Liver (tissue), 3 donors: ENCODE data around the gene FBXO48.

Experiments used
- FOXA2 ChIP-seq: IDR thresholded peaks from 2 replicates; pipeline ENCODE4 v1.6.1; 2016; ENCODE audit warnings: antibody characterized with exemption
- GABPA ChIP-seq, 2 donors: IDR thresholded peaks in 1 of 2; conservative IDR thresholded peaks in 1 of 2; 2 replicates each; pipeline ENCODE4 v1.6.1; 2016; ENCODE audit warnings: antibody characterized with exemption in 2 of 2, mild to moderate bottlenecking in 1 of 2, moderate library complexity in 1 of 2
- NR2F2 ChIP-seq: IDR thresholded peaks from 2 replicates; pipeline ENCODE4 v1.6.1; 2016; ENCODE audit warnings: antibody characterized with exemption
- RAD21 ChIP-seq, 2 donors: IDR thresholded peaks; 2 replicates each; pipeline ENCODE4 v1.6.1; 2016; ENCODE audit warnings: antibody characterized with exemption in 2 of 2, mild to moderate bottlenecking in 2 of 2
- TAF1 ChIP-seq: conservative IDR thresholded peaks from 2 replicates; pipeline ENCODE4 v1.6.1; 2016; ENCODE audit warnings: antibody characterized with exemption, mild to moderate bottlenecking
- YY1 ChIP-seq: IDR thresholded peaks from 2 replicates; pipeline ENCODE4 v1.6.1; 2016; ENCODE audit warnings: antibody characterized with exemption, mild to moderate bottlenecking
- TF ChIP-seq, protein P1 (sequence below): fragments of 150-350 bp; IDR thresholded peaks from 2 replicates; pipeline ENCODE4 v1.5.1; 2017; ENCODE audit warnings: improper control_type of control experiment, low read depth, low read length; ENCODE audit not compliant: missing input control
- TF ChIP-seq, protein P2 (sequence below): IDR thresholded peaks from 2 replicates; pipeline ENCODE4 v1.6.1; 2016; ENCODE audit warnings: antibody characterized with exemption, mild to moderate bottlenecking
- TF ChIP-seq, protein P3 (sequence below): IDR thresholded peaks from 2 replicates; pipeline ENCODE4 v1.6.1; 2016; ENCODE audit warnings: antibody characterized with exemption
- TF ChIP-seq, protein P4 (sequence below): IDR thresholded peaks from 2 replicates; pipeline ENCODE4 v1.6.1; 2016; ENCODE audit warnings: antibody characterized with exemption
- donor health status: healthy.
- donor health status: healthy.

DNA sequence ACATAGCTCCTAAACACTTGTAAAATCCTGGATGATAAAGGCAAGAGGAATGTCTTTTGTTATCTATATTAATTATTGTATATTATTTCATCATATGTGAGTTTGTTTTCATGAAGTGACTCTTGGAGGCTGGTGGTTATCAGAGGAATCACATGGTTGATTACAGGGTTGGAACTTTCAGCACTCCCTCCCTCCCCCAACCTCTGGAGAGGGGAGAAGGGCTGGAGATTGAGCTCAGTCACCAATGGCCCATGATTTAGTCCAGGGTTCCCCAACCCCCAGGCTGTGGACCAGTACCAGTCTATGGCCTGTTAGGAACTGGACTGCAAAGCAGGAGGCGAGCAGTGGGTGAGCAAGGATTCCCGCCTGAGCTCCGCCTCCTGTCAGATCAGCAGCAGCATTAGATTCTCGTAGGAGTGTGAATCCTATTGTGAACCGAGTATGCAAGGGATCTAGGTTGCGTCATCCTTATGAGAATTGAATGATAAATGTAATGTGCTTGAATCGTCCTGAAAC is 37.7 kb downstream of the FBXO48 start:
- TF ChIP-seq GABPA (IDR thresholded peaks at IDR 0.05 in 1 of 2, conservative IDR thresholded peaks at IDR 0.05 in 1 of 2) (no peak), RAD21 (IDR thresholded peaks at IDR 0.05) (no peak), TAF1 (no peak), NR2F2 (no peak), FOXA2 (no peak), YY1 (no peak)
- TF ChIP-seq, protein P1, sequence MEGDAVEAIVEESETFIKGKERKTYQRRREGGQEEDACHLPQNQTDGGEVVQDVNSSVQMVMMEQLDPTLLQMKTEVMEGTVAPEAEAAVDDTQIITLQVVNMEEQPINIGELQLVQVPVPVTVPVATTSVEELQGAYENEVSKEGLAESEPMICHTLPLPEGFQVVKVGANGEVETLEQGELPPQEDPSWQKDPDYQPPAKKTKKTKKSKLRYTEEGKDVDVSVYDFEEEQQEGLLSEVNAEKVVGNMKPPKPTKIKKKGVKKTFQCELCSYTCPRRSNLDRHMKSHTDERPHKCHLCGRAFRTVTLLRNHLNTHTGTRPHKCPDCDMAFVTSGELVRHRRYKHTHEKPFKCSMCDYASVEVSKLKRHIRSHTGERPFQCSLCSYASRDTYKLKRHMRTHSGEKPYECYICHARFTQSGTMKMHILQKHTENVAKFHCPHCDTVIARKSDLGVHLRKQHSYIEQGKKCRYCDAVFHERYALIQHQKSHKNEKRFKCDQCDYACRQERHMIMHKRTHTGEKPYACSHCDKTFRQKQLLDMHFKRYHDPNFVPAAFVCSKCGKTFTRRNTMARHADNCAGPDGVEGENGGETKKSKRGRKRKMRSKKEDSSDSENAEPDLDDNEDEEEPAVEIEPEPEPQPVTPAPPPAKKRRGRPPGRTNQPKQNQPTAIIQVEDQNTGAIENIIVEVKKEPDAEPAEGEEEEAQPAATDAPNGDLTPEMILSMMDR: no peak
- TF ChIP-seq, protein P2, sequence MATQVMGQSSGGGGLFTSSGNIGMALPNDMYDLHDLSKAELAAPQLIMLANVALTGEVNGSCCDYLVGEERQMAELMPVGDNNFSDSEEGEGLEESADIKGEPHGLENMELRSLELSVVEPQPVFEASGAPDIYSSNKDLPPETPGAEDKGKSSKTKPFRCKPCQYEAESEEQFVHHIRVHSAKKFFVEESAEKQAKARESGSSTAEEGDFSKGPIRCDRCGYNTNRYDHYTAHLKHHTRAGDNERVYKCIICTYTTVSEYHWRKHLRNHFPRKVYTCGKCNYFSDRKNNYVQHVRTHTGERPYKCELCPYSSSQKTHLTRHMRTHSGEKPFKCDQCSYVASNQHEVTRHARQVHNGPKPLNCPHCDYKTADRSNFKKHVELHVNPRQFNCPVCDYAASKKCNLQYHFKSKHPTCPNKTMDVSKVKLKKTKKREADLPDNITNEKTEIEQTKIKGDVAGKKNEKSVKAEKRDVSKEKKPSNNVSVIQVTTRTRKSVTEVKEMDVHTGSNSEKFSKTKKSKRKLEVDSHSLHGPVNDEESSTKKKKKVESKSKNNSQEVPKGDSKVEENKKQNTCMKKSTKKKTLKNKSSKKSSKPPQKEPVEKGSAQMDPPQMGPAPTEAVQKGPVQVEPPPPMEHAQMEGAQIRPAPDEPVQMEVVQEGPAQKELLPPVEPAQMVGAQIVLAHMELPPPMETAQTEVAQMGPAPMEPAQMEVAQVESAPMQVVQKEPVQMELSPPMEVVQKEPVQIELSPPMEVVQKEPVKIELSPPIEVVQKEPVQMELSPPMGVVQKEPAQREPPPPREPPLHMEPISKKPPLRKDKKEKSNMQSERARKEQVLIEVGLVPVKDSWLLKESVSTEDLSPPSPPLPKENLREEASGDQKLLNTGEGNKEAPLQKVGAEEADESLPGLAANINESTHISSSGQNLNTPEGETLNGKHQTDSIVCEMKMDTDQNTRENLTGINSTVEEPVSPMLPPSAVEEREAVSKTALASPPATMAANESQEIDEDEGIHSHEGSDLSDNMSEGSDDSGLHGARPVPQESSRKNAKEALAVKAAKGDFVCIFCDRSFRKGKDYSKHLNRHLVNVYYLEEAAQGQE: no peak
- TF ChIP-seq, protein P3, sequence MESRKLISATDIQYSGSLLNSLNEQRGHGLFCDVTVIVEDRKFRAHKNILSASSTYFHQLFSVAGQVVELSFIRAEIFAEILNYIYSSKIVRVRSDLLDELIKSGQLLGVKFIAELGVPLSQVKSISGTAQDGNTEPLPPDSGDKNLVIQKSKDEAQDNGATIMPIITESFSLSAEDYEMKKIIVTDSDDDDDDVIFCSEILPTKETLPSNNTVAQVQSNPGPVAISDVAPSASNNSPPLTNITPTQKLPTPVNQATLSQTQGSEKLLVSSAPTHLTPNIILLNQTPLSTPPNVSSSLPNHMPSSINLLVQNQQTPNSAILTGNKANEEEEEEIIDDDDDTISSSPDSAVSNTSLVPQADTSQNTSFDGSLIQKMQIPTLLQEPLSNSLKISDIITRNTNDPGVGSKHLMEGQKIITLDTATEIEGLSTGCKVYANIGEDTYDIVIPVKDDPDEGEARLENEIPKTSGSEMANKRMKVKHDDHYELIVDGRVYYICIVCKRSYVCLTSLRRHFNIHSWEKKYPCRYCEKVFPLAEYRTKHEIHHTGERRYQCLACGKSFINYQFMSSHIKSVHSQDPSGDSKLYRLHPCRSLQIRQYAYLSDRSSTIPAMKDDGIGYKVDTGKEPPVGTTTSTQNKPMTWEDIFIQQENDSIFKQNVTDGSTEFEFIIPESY: no peak
- TF ChIP-seq, protein P4, sequence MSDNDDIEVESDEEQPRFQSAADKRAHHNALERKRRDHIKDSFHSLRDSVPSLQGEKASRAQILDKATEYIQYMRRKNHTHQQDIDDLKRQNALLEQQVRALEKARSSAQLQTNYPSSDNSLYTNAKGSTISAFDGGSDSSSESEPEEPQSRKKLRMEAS: no peak
